Kidney (tissue), 14 donors: Measurements from ENCODE around the gene LPAR2. TPM values are rescaled to one million over a fixed set of nuclear protein-coding genes. Genes with fewer than 3 reads are reported as not detected.

Source experiments
- DNase-seq, 5 donors: peaks; one replicate each; pipeline ENCODE4 v3.0.0-alpha.2; 2013 to 2020
- FAIRE-seq: peaks from 2 replicates; lab custom pipeline; 2012; peaks lifted over from hg19 to GRCh38; lab: Jason Lieb, UNC
- H3K27ac ChIP-seq, 2 donors: one replicate each; pipeline ENCODE4 v1.7.0; 2013; ENCODE audit warnings: low read depth in 2 of 2, low read length in 2 of 2, inconsistent platforms in 1 of 2
- H3K27me3 ChIP-seq: one replicate; pipeline ENCODE4 v1.7.1; 2013; ENCODE audit warnings: low read length, inconsistent platforms; ENCODE audit not compliant: control insufficient read depth, insufficient read depth
- H3K36me3 ChIP-seq, 3 donors: one replicate each; pipeline versions ENCODE4 v1.7.0 to v1.7.1; 2013; ENCODE audit warnings: low read length in 3 of 3, control low read depth in 1 of 3, inconsistent platforms in 1 of 3; ENCODE audit not compliant: insufficient read depth in 3 of 3, control insufficient read depth in 2 of 3
- H3K4me1 ChIP-seq, 3 donors: one replicate each; pipeline versions ENCODE4 v1.7.0 to v1.7.1; 2013; ENCODE audit warnings: low read length in 3 of 3, inconsistent platforms in 1 of 3, low read depth in 1 of 3; ENCODE audit not compliant: control insufficient read depth in 2 of 3, insufficient read depth in 2 of 3
- H3K4me3 ChIP-seq, 3 donors: one replicate each; pipeline versions ENCODE4 v1.7.0 to v1.8.1; 2013; ENCODE audit warnings: low read length in 3 of 3, control low read depth in 1 of 3, inconsistent platforms in 1 of 3
- H3K9ac ChIP-seq, 3 donors: one replicate each; pipeline versions ENCODE4 v1.7.0 to v1.7.1; 2013; ENCODE audit warnings: low read length in 3 of 3, control low read depth in 1 of 3, inconsistent platforms in 1 of 3
- H3K9me3 ChIP-seq, 3 donors: one replicate each; pipeline versions ENCODE4 v1.7.0 to v1.7.1; 2013; ENCODE audit warnings: low read length in 3 of 3, control low read depth in 1 of 3, inconsistent platforms in 1 of 3; ENCODE audit not compliant: control insufficient read depth in 2 of 3, insufficient read depth in 1 of 3
- intact Hi-C: fragments of 100-400 bp; cut with DNase I; formaldehyde crosslinking; loops from one replicate; pipeline ENCODE4 v1.11.1; 2022
- polyA plus RNA-seq: library from polyadenylated mRNA; stranded (reverse); fragments of 350-450 nt; fragmentation: Illumina TruSeq; extraction: RNeasy Lipid Tissue Mini Kit (QIAGEN cat#74804); gene quantifications from one replicate; pipeline ENCODE4 v1.2.3, GENCODE V29; 2014; ENCODE audit warnings: low read depth, low replicate concordance; ENCODE audit not compliant: insufficient read depth
- total RNA-seq: library from RNA; stranded (reverse); fragmentation: NEBNext Ultra II Directional; extraction: Animal tissue kit (Norgen Biotek cat#: 25700); gene quantifications from one replicate; pipeline ENCODE4 v1.2.1, GENCODE V29; 2021
- TF ChIP-seq, protein P1 (sequence below): IDR thresholded peaks from 3 replicates; pipeline ENCODE4 v1.5.1; 2012; ENCODE audit warnings: mild to moderate bottlenecking, moderate library complexity, borderline replicate concordance; ENCODE audit not compliant: insufficient read depth; ENCODE audit errors: extremely low read depth
- donor health status: control.
- donor health status: control.
- donor health status: control.
- donor health status: control.
- donor health status: control.
- donor health status: DM: yes; HTN: yes; CAD: no.
- donor health status: Normal renal cell carcinoma (clear cell type).

LPAR2 gene
- total and polyA plus RNA-seq, 2 donors from 2014 or later: 5.6 to 10.4 TPM

DNA sequence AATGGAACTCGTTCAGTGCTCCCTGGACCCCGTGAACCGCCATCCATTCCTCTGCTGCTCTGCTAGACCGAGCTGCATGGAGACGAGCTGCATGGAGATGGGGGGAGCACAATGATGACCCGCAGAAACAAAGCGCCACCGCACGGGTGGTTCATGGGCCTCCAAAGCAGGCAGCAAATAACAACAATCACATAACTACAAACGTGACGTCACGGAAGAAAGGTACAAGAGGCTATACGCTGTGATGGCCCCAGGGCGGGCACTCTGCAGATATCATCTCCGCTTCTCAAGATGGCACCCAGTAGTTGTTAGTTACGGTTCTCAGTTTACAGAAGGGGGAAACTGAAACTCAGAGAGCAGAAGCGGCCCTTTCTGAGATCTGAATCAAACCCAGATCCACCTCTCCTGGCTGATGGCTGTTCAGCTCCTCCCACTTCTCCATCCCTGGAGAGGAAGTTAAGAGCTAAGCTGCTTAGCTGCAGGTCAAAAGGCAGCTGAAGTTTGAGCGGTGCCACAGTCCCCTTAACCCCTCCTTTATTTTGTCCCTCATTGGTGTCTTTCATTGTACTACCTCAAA is 33.7 kb upstream of the LPAR2 start:
- intact Hi-C loops: no loop called here
- H3K4me3 ChIP-seq: peak overlapping the region in 1 of 3 donors; percentile 92

DNA sequence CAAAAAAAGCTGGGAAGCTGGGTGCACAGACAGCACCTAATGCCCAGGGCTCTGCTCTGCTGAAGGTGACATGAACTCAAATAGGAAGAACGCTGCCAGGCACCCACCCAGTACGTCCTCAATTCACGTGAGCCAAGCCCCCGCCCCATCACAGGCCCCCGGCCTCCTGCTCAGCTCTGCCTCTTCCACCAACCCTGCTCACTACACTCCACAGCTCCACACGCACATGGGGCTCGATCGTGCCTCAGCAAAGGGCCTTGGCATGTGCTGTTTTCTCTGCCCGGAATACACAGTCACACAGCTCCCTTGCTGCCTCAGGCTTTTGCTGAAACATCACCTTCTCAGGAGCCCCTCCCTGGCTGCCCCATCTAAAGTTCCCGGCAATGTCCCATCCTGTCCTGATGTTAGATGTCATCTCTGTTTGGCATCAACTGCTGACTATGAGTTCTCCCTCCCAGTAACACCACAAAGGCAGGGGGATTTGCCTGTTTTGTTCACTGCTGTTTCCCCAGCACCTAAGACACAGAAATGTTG is 33.2 kb upstream of the LPAR2 start:
- H3K27ac ChIP-seq: no peak overlapping the region
- intact Hi-C loops: no loop called here
- no peak overlapping the region for H3K4me3 ChIP-seq
- no peaks in the 10 kb centered on the region for H3K27me3 ChIP-seq
- H3K4me1 ChIP-seq: peaks cover 0 to 17% (median 7%) of the 10 kb centered on the region in 3 donors
- FAIRE-seq (no peak), DNase-seq (peak in 2 of 5 donors; percentile 42 to 74)
- TF ChIP-seq, protein P1, sequence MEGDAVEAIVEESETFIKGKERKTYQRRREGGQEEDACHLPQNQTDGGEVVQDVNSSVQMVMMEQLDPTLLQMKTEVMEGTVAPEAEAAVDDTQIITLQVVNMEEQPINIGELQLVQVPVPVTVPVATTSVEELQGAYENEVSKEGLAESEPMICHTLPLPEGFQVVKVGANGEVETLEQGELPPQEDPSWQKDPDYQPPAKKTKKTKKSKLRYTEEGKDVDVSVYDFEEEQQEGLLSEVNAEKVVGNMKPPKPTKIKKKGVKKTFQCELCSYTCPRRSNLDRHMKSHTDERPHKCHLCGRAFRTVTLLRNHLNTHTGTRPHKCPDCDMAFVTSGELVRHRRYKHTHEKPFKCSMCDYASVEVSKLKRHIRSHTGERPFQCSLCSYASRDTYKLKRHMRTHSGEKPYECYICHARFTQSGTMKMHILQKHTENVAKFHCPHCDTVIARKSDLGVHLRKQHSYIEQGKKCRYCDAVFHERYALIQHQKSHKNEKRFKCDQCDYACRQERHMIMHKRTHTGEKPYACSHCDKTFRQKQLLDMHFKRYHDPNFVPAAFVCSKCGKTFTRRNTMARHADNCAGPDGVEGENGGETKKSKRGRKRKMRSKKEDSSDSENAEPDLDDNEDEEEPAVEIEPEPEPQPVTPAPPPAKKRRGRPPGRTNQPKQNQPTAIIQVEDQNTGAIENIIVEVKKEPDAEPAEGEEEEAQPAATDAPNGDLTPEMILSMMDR: no peak
- H3K9me3 ChIP-seq: no peaks in the 10 kb centered on the region
- peaks cover 0 to 23% (median 15%) of the 10 kb centered on the region in 3 donors for H3K36me3 ChIP-seq
- no peak overlapping the region for H3K9ac ChIP-seq

More for the DNA sequence above, 33.7 kb upstream of the LPAR2 start:
- H3K4me1 ChIP-seq: peaks cover 0 to 17% (median 7%) of the 10 kb centered on the region in 3 donors
- DNase-seq (peak in 2 of 5 donors; percentile 37 to 72), FAIRE-seq (no peak)
- H3K9ac ChIP-seq: no peak overlapping the region
- no peak overlapping the region for H3K27ac ChIP-seq
- no peaks in the 10 kb centered on the region for H3K9me3 ChIP-seq
- no peaks in the 10 kb centered on the region for H3K27me3 ChIP-seq
- TF ChIP-seq, protein P1: no peak
- H3K36me3 ChIP-seq: peaks cover 0 to 18% (median 9%) of the 10 kb centered on the region in 3 donors

DNA sequence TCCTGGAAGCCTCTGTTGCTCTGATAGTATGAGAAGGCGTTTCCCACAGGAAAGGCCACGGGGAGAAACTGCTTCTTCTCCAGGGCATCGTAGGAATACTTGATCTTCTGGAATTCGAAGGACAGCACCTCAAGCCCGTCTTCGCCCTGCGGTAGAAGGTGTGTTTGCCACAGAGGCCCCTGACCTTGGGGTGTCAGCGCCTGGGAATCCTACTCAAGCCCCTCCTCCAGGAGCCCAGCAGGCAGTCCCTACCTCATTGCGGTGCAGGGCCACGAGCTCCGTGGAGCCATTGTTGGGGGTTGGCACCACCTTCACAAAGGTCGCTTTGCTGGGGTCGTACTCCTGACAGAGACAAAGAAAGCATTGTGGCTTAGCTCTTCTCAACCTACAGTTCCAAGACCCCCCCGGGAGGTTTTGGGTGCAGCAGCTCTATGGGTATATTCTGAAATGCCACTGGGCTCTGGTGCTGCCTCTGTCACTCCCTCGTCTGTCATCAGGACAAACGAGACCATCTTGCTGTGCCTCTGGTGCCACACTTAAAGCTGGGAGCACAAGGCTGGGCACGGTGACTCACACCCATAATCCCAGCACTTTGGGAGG is 31.7 kb upstream of the LPAR2 start:
- Histone ChIP-seq H3K4me1 (peaks cover 0 to 17% (median 7%) of the 10 kb centered on the region in 3 donors), H3K9me3 (no peaks in the 10 kb centered on the region), H3K27ac (no peak overlapping the region), H3K27me3 (no peaks in the 10 kb centered on the region), H3K36me3 (peaks cover 0 to 38% (median 27%) of the 10 kb centered on the region in 3 donors), H3K9ac (no peak overlapping the region), H3K4me3 (no peak overlapping the region)
- FAIRE-seq (no peak), DNase-seq (peak in 2 of 5 donors; percentile 31 to 56)
- intact Hi-C loops: no loop called here
- TF ChIP-seq, protein P1: no peak
